GM21390 (cell line): Measurements from ENCODE around the gene ATP5F1A.
"Not testable (repeated sequence)": the region's sequence is repeated elsewhere in the genome, so short reads cannot be mapped to it uniquely, and the experiment has no call there.

Experiments used
- ATAC-seq: cut with Tn5 transposase; IDR thresholded peaks from one replicate; pipeline ENCODE4 v1.9.1; 2021; ENCODE audit not compliant: unreplicated experiment

The ATP5F1A gene

DNA sequence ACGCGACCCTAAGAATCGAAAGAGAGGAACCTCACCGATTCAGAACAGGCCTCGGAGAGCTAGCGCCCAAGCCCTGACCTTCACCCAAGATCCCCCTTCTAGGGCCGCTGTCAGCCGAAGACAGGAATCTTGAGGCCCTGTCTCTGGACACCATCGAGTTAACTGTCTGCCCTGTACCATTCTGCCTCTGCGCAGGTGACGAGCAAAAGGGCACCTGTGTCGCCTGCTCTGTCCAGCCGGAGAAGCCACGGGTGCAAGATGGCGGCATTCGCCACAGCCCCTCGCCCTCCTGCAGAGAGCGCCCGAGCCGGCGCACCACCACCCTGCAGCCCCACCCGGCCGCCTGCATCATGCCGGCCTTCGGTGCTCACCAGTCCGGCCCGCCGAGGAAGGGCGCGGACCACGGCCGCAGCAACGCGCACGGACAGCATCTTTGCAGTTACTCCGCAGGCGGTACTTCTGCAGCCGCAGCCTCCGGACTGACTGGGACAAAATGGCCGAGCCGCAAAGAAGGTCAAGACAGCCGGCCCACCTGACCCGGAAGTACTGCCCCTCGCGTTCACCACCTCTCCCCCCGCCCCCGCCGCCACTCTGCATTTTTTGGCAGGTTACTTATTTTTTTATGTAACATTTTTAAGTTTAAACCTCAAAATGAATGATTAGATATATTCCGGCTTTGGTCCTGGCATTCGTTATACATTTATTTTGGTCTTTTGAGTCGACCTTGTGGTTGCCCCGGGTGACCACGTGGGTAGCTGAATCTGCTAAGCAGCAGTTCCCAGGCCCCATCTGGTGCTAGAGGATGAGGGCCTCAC is at the start of gene ATP5F1A:
TSS of gene ATP5F1A (minus strand) at position 496 of the 815 bp plus-strand sequence. CDS start at position 431, 65 bp downstream.
- peak; percentile 77 for ATAC-seq

- ATAC-seq, result no peak
Observed at GRCh38 chr18:46141199-46141598, 43.1 kb upstream of the ATP5F1A start.

DNA sequence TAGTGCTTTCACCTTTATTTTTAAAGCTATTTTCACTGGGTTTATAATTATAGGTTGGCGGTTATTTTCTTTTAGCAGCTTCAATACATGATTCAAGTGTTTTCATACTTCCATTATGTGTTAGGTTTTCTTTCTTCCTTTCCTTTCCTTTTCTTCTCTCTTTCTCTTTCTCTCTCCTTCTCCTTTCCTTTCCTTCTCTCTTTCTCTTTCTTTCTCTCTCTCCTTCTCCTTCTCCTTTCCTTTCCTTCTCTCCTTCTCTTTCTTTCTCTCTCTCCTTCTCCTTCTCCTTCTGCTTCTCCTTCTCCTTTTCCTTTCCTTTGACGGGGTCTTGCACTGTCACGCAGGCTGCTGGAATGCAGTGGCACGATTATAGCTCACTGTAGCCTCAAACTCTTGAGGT is 42.1 kb upstream of the ATP5F1A start:
- no peak for ATAC-seq

DNA sequence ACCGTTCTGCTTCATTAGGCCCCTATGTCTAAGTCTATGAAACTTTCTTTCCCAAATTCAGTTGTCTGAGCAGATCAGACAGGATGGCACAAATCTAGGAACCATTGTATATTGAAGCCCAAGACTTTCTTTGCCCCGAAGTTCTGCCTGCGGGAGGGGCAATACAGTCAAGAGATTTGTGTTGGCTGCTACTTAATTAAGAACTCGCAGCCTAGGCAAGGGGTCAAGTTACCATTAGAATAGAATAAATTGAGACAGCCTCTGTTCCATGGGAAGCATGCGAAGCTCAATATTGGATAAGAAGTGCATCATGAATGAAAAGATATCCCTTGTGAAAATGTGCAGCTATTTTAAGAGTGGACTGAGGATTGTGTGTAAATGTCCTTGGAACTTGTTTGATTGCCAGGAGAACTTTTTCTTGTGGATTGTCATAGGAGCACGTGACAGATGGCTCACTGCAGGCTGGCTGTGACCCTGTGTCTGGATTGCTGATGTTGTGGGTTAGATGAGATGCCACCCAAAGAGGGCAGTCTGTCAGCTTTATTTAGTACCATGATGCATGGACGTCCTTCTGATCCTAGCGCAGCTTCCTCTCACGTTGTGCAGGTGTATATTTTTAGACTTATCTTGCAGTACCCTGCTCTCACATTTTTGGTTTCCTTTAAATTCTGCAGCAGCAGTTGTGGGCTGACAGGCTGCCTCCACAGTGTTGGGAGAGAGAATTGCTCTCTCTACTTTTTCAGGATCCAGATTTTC is 37.0 kb upstream of the ATP5F1A start:
- ATAC-seq, result no peak

DNA sequence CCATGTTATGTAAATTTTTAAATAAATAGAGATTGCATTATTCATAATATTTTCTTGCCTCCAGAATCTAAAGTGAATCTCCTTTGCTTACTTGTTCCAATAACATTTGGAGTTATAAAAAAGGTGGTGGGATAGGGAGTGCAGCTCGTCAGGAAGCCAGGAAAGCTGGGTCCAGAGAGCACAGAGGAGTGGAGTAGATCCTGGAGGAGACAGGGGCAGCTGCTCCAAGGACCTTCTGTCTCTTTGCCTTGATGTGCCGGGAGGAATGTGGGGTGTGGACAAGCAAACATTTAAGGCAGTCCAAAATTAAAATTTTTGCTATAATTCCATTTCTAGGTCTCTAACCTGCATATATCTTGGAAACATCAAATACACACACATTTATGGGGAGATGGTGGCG is 35.4 kb upstream of the ATP5F1A start:
- no peak for ATAC-seq

DNA sequence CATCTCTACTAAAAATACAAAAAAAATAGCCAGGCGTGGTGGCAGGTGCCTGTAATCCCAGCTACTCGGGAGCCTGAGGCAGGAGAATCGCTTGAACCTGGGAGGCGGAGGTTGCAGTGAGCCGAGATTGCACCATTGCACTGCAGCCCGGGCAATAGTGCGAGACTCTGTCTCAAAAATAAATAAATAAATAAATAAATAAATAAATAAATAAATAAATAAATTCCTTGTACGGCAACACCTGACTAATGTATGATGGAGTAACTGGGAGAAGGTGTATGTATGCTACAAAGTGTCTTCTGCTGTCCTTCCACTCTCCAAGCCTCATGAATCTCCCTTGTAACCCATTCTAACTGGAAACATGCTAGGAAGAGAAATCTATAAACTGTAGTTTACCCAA is 32.5 kb upstream of the ATP5F1A start:
- not testable (repeated sequence) for ATAC-seq

- ATAC-seq, result no peak
Observed at GRCh38 chr18:46130061-46130460, 32.0 kb upstream of the ATP5F1A start.

- ATAC-seq, result not testable (repeated sequence)
Observed at GRCh38 chr18:46126625-46127024, 28.5 kb upstream of the ATP5F1A start.

DNA sequence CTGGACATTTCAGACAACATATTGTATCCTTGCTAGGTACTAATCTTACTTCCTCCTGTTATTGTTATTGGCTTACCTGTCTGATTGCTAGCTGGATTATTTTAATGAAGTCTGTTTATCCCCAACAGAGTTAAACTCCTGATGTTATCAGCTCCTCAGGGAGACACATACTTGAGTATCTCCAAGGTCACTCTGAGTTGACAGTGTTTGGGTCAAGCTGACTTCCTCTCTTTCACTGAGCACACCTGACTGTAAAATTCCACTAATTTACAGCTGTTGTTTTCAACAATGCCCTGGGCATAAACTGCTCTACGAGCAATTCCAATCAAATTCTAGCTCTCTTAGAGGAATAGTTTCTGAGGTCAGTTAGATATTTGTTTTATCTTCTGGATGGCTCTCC is 15.7 kb upstream of the ATP5F1A start:
- ATAC-seq, result no peak

GRCh38 chr18:46110406-46110805 is 12.3 kb upstream of the ATP5F1A start:
- ATAC-seq, result no peak

DNA sequence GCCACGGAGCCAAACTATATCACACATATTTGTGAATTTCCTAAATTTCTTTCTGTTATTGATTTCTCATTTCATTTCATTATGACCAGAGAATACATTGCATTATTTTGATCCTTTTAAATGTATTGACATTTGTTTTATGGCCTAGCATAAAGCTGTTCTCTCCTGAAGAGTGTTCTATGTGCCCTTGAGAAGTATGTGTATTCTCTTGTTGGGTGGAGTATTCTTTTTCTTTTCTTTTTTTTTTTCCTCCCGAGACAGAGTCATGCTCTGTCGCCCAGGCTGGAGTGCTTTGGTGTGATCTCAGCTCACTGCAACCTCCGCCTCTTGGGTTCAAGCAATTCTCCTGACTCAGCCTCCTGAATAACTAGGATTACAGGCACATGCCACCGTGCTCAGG is 11.3 kb upstream of the ATP5F1A start:
- no peak for ATAC-seq

- ATAC-seq, result peak; percentile 96
Observed at GRCh38 chr18:46104128-46104911, 6.2 kb upstream of the ATP5F1A start, which contains the start of gene HAUS1. HAUS1 (plus strand) TSS chr18:46104385; CDS start chr18:46104412, 27 bp downstream.

- ATAC-seq, result no peak
Observed at GRCh38 chr18:46099463-46099862, 1.4 kb upstream of the ATP5F1A start.

GRCh38 chr18:46098616-46098933 is 479 bp upstream of the ATP5F1A start:
- ATAC-seq, result no peak

DNA sequence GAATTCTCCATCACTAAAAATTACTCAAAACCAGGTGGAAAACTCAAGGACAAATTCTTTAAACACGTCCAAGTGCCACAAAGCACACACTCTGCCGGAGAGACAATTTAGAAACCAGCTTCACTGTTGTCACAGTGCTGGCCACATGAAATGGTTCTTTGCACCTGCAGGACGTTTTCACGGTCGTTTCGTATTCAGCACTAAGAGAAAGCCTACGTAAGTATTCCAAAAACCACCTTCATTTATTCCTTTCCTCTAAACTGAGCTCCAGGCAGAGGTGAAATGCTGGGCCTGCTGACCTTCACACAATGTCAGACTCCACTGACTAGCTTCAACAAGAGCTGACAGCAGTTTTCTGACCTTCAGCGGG is 680 bp downstream of the ATP5F1A start:
- ATAC-seq, result peak; percentile 20

- no peak for ATAC-seq
Observed at GRCh38 chr18:46096651-46097300, 1.3 kb downstream of the ATP5F1A start.

- ATAC-seq, result no peak
Observed at GRCh38 chr18:46095532-46095931, 2.6 kb downstream of the ATP5F1A start.

DNA sequence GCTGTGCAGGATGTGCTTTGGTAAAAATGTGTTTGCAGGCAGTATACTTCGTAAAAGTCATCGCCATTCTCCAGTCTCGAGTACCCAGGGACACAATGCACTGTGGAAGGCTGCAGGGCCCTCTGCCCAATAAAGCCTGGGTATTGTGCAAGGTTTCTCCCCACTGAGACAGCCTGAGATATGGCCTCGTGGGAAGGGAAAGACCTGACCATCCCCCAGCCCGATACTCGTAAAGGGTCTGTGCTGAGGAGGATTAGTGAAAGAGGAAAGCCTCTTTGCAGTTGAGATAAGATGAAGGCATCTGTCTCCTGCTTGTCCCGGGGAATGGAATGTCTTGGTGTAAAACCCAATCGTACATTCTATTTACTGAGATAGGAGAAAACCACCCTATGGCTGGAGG is 9.6 kb downstream of the ATP5F1A start:
- not testable (repeated sequence) for ATAC-seq

DNA sequence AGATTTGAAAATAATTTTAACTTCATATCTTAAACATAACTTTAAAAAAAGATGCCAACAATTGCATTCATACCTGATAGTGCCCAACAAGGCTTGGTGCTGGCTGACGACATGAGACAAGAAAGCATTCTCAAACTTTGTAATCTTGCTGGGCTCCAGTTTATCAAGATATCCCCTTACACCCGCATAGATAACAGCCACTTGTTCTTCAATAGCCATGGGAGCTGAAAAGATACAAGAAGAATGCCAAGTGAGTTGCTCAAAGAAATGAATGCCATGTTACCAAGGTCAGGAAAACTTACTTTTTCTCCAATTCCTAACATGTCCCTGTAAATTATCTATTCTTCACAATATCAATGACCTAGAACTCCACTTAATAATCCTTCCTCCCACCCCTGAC is 13.7 kb downstream of the ATP5F1A start:
- no peak for ATAC-seq

- ATAC-seq, result no peak
Observed at GRCh38 chr18:46080156-46080555, 17.9 kb downstream of the ATP5F1A start.

DNA sequence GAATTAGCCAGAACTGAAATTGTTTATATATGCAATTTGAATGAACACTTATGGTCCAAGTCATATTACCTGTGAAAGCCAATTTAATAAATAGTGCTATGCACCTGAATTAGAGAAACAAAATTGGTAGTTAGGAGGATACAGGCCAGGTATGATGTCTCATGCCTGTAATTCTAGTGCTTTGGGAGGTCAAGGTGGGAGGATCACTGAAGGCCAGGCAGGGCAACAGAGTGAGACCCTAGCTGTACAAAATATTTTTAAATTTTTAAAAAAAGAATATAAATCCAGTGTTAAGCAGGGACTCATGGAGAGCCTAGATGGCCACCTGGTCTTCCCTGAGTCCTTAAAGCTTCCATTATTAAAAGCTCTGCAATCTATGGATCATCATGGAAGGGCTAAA is 18.8 kb downstream of the ATP5F1A start:
- no peak for ATAC-seq
